Activated T-cell treated with anti-CD3 and anti-CD28 coated beads, Interleukin-2, amount 50 U/mL, for 24 hours (primary cell): ENCODE results near the gene MXD1.

Experiments used
- DNase-seq: peaks from one replicate; pipeline ENCODE4 v3.0.0-alpha.2; 2020
- H3K27ac Mint-ChIP-seq: 2 replicates; pipeline ENCODE4 v1.8.0; 2020; ENCODE audit warnings: mild to moderate bottlenecking, mixed read lengths
- H3K27me3 Mint-ChIP-seq: 2 replicates; pipeline ENCODE4 v1.8.0; 2020; ENCODE audit warnings: mixed read lengths
- H3K36me3 Mint-ChIP-seq: 2 replicates; pipeline ENCODE4 v1.8.0; 2020; ENCODE audit warnings: low read depth, mixed read lengths
- H3K4me1 Mint-ChIP-seq: 2 replicates; pipeline ENCODE4 v1.8.0; 2020; ENCODE audit warnings: low read depth, mixed read lengths
- H3K4me3 Mint-ChIP-seq: 2 replicates; pipeline ENCODE4 v1.8.0; 2020; ENCODE audit warnings: mild to moderate bottlenecking, moderate library complexity, mixed read lengths
- H3K9me3 Mint-ChIP-seq: 2 replicates; pipeline ENCODE4 v1.8.0; 2020; ENCODE audit warnings: mixed read lengths

The MXD1 gene

DNA sequence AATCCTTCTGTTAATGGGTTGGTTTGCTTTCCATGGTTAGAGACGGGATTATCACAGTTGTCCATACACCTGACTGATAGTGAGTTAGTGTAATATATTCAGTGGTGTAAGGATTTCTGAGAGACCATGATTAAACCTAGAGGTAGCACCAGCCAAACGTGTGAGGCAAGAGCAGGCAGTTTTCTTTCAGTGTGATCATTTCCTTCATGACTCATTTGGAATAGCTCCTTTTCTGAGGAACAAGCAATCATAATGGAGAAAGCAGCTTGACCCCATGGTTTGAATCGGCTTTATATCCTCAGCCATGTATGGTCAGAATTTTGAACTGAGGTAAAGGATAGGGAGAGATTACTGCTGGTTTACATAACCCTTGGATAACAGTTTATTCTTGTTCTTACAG is 2.9 kb downstream of the MXD1 start:
- Mint-ChIP-seq H3K27me3 (no peaks in the 10 kb centered on the region), H3K27ac (no peak overlapping the region), H3K4me1 (peaks cover 34% of the 10 kb centered on the region), H3K9me3 (no peaks in the 10 kb centered on the region), H3K4me3 (no peak overlapping the region), H3K36me3 (peaks cover 50% of the 10 kb centered on the region)
- no peak for DNase-seq

DNA sequence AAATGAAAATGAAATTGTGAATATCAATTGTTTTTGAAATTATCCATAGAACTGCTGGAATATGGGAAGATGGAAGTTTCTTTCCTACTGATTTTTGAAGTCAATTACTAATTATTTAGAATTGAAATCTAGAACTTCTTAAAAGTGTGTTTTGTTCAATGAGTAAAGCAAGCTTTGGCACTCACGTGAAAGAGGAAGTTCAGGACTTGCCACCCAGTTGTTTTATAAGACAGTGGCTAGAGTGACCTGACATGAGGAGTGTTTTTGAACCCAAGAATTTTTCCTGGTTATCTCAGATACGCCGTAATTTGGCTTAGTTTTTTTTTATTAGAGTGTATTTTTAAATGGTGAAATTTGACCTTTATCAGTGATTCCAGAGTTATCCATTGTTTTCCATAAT is 3.5 kb downstream of the MXD1 start:
- peaks cover 51% of the 10 kb centered on the region for H3K36me3 Mint-ChIP-seq
- H3K27me3 Mint-ChIP-seq = no peaks in the 10 kb centered on the region
- no peaks in the 10 kb centered on the region for H3K9me3 Mint-ChIP-seq
- peaks cover 34% of the 10 kb centered on the region for H3K4me1 Mint-ChIP-seq
- no peak overlapping the region for H3K4me3 Mint-ChIP-seq
- DNase-seq = no peak
- no peak overlapping the region for H3K27ac Mint-ChIP-seq

DNA sequence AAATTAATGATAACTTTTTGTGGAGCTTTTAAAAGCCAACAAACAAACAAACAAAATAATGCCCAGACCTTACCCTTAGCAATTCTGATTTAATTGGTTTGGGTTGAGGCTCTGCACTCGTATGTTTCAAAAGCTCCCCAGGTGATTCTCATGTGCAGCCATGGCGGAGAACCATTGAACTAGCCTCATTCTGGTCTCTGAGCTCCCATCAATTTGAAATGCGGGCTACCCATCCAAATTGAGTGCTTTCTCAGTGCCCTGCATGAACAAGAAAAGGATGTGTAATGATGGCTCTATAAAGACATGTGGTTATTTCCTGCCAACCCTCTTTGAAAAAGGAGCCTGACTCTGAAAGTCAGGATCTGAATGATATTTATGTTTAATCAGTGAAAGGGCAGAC is 8.2 kb downstream of the MXD1 start:
- Mint-ChIP-seq H3K27me3 (no peaks in the 10 kb centered on the region), H3K27ac (no peak overlapping the region), H3K4me1 (peaks cover 28% of the 10 kb centered on the region), H3K9me3 (no peaks in the 10 kb centered on the region), H3K36me3 (peaks cover 61% of the 10 kb centered on the region), H3K4me3 (no peak overlapping the region)
- DNase-seq = no peak

DNA sequence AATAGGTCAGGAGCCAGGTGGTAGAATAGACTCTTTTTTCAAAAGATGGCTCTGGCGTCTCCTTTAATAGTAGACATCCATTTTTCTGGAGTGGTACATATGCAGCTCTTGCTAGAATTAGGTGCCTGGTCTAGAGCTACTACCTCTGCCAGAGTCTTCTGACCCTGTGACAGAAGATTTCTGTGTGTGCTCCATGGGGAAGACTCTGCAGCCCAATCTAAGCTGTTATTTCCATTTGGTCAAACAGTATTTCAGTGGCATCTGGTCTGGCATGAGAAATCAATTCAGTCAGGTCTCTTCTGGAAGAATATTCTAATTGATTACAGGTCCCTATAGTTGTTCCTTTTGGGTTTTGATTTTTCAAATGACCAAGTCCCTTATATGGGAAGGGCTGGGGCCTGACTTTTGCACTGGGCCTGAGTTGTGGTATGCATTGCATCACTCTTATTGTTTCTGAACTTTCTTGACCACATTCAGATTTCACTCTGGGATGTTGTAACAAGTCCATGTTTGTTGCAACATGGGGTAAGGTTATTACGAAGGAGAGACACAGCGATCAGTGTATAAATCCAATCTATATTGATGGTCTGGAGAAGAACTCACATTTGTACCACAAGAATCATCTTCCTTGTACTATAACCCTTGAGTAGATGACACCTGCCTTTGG is 12.1 kb downstream of the MXD1 start:
- H3K9me3 Mint-ChIP-seq = no peaks in the 10 kb centered on the region
- peaks cover 50% of the 10 kb centered on the region for H3K36me3 Mint-ChIP-seq
- no peak overlapping the region for H3K4me3 Mint-ChIP-seq
- no peak overlapping the region for H3K27ac Mint-ChIP-seq
- no peak for DNase-seq
- peaks cover 34% of the 10 kb centered on the region for H3K4me1 Mint-ChIP-seq
- H3K27me3 Mint-ChIP-seq = no peaks in the 10 kb centered on the region

DNA sequence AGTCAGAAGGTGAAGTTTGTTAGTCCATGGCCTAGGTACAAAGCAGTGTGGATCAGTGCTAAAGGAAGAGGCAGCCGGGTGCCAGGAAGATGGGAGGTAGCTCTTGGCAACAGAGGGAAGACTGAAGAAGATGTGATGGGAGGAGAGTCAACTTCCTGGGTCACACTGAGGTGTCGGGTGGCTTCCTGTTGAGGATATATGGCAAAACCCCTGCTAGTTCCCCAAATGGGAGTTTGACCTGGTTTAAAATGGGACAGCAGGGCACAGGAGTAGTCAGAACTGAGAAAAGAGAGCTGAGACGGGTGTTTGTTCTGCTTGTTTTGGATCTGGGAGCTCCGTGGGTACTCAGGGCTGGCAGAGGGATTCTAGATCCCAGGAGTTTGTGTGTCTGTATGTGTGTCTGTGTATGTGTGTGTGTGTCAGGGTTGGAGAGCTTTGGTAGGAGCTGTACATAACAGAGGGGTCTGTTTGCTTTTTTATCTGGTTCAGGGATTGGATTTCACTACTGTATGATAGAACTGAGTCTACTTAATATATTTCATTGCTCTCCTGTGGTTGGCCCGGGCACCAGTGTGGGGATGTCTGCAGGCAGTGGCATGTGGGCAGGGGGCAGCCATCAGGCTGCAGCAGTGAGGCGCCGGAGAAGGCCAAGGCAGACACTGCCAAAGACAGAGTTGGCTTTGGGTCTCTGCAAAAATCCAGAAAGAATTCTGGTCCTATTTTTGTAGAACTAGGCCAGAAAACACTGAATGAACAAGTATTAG is 17.1 kb downstream of the MXD1 start:
- no peak for DNase-seq
- H3K27ac Mint-ChIP-seq = peak overlapping the region; percentile 88
- H3K4me3 Mint-ChIP-seq = no peak overlapping the region
- H3K36me3 Mint-ChIP-seq = peaks cover 43% of the 10 kb centered on the region
- H3K27me3 Mint-ChIP-seq = no peaks in the 10 kb centered on the region
- H3K4me1 Mint-ChIP-seq = peaks cover 36% of the 10 kb centered on the region
- H3K9me3 Mint-ChIP-seq = no peaks in the 10 kb centered on the region

DNA sequence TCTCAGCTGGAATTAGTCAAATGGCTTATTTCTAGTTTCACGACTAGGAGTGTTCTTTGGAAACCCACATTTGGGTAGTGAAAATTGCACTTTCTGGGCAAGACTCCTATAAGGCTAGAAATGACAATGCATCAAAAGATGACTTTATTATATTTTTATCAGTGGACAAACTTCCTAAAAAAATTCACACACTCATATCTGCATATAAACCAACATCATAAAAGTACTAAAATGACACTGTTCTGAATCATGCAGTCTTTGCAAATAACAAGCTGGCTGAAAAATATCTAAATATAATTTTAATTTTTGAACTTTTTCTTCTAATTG is 17.6 kb downstream of the MXD1 start:
- peaks cover 45% of the 10 kb centered on the region for H3K36me3 Mint-ChIP-seq
- no peak for DNase-seq
- H3K4me3 Mint-ChIP-seq = no peak overlapping the region
- peak overlapping the region; percentile 88 for H3K27ac Mint-ChIP-seq
- H3K4me1 Mint-ChIP-seq = peaks cover 32% of the 10 kb centered on the region
- no peaks in the 10 kb centered on the region for H3K9me3 Mint-ChIP-seq
- no peaks in the 10 kb centered on the region for H3K27me3 Mint-ChIP-seq

DNA sequence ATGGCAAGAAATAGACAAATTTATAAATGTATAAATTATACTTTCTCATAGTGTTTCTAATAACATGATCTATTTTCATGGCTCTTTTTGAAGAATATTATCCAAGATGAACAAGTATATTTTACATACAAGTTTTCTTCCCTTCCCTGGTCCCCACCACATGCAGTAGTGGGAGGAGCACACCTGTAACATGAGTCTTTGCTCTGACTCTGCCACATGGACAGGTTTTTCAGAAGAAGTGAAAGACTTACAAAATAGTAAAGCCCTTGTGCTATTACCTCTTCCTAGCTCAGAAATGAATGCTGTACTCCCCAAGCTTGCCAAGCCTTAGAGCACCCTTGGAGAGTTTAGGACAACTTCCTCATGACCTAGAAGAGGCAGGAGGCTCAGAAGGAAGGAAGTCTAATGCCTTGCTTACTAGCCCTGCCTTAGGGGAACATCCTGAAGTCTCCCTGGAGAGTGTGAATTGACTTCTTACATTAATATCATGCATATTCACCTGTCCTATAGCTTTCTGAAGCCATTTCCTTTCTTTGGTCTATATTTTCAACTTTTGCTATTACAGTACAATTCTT is 18.4 kb downstream of the MXD1 start:
- Mint-ChIP-seq H3K4me1 (peaks cover 32% of the 10 kb centered on the region), H3K36me3 (peaks cover 53% of the 10 kb centered on the region), H3K27ac (peak overlapping the region; percentile 27), H3K9me3 (no peaks in the 10 kb centered on the region), H3K4me3 (no peak overlapping the region), H3K27me3 (no peaks in the 10 kb centered on the region)
- DNase-seq = no peak

DNA sequence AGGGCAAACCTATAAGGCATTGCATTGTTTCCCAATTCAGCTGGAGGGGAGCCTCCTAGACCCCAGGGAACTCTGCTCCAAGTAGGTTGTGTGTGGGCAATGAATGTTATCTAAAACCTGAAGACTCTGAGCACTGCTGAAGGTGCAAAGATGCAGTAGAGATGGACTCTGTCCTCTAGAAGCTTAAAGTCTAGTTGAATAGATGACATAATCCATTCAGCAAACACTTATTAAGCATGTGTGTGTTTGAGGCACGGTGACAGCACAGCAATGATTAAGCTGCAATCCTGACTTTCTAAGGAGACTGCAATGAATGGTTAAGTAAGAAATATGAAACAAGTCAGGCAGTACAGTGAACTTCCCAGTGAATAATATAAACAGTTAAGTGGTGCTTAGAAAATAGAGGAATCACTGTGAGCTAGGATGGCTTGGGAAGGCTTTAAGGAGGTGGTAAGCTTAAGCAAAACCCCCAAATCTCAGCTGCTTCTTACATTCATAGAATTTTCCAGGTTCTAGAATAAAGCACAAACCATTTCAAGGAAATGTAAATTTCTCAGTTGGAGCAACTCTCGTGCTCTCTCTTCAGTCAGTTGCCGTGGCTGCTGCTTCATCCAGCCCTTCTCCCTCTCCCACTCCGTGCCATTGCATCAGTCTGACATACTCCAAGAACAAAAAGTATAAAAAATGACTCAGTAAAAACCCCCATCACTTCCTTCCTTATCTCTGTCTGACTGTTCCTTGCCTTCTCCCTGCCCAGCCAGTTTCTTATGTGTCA is 19.1 kb downstream of the MXD1 start:
- Mint-ChIP-seq H3K9me3 (no peaks in the 10 kb centered on the region), H3K27ac (peak overlapping the region; percentile 27), H3K4me3 (no peak overlapping the region), H3K4me1 (peaks cover 32% of the 10 kb centered on the region), H3K36me3 (peaks cover 56% of the 10 kb centered on the region), H3K27me3 (no peaks in the 10 kb centered on the region)
- DNase-seq = no peak

DNA sequence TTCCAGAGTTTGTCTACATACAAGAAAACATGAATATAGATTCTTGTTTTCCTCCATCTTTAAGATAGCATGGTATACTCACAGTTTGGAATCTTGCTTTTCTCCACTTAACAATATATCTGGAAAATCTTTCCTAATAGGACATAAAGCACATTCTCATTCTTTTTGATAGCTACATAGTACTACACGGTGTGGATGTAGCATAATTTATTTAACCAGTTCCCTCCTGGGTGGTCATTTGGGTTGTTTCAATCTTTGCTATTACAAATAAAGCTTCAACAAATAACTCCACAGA is 19.7 kb downstream of the MXD1 start:
- DNase-seq = no peak
- Mint-ChIP-seq H3K36me3 (peaks cover 57% of the 10 kb centered on the region), H3K9me3 (no peaks in the 10 kb centered on the region), H3K27ac (peak overlapping the region; percentile 27), H3K4me1 (peaks cover 32% of the 10 kb centered on the region), H3K27me3 (no peaks in the 10 kb centered on the region), H3K4me3 (no peak overlapping the region)

DNA sequence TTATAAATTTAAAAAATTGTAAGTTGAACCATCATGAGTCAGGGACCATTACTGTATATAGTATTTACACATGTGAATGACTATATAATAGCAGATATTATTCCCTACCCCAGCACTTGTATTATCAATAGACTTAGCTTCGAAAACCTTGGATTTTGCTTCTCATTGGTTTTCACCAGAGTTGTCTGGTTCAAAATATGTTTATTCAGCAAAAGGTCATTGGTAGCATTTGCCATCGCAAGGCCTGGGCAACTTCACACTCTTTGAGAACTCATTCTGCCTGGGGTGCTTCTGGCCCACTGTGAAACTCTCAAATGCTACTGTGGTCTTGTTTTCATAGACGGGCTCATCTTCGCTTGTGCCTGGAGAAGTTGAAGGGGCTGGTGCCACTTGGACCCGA is 20.1 kb downstream of the MXD1 start:
- no peaks in the 10 kb centered on the region for H3K27me3 Mint-ChIP-seq
- H3K4me3 Mint-ChIP-seq = no peak overlapping the region
- peaks cover 62% of the 10 kb centered on the region for H3K36me3 Mint-ChIP-seq

DNA sequence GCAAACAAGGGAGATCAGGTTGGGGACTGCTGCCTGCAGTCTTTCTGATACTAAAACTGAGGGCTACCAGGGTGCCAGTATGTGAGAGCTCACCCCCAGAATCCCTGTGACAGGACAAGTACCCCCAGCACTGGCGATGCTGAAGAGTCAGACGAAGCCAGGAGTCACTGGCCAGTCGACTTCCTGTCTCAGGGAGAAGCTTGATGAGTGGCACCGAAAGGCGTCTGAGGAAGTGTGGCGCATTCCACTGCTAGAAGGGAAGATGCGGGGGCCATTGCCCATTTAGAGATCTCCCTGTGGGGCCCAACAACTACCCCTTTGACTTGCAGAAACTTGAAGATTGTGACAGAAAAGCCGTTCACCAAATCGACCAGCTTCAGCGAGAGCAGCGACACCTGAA is 22.0 kb downstream of the MXD1 start:
- Mint-ChIP-seq H3K36me3 (peaks cover 71% of the 10 kb centered on the region), H3K27me3 (no peaks in the 10 kb centered on the region), H3K27ac (peak overlapping the region; percentile 35), H3K4me1 (peaks cover 26% of the 10 kb centered on the region), H3K4me3 (no peak overlapping the region), H3K9me3 (no peaks in the 10 kb centered on the region)
- DNase-seq = no peak

More for the DNA sequence above, 20.1 kb downstream of the MXD1 start:
- Mint-ChIP-seq H3K4me1 (peaks cover 32% of the 10 kb centered on the region), H3K9me3 (no peaks in the 10 kb centered on the region), H3K27ac (no peak overlapping the region)
- no peak for DNase-seq

DNA sequence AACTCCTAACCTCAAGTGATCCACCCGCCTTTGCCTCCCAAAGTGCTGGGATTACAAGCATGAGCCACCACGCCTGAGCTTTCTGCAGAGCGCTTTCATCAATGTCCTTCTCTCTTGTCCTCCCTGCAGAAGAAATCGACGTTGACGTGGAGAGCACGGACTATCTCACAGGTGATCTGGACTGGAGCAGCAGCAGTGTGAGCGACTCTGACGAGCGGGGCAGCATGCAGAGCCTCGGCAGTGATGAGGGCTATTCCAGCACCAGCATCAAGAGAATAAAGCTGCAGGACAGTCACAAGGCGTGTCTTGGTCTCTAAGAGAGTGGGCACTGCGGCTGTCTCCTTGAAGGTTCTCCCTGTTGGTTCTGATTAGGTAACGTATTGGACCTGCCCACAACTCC is 23.1 kb downstream of the MXD1 start:
- Mint-ChIP-seq H3K27me3 (no peaks in the 10 kb centered on the region), H3K4me1 (peaks cover 19% of the 10 kb centered on the region), H3K36me3 (peaks cover 78% of the 10 kb centered on the region), H3K9me3 (no peaks in the 10 kb centered on the region), H3K4me3 (no peak overlapping the region), H3K27ac (no peak overlapping the region)
- DNase-seq = no peak

DNA sequence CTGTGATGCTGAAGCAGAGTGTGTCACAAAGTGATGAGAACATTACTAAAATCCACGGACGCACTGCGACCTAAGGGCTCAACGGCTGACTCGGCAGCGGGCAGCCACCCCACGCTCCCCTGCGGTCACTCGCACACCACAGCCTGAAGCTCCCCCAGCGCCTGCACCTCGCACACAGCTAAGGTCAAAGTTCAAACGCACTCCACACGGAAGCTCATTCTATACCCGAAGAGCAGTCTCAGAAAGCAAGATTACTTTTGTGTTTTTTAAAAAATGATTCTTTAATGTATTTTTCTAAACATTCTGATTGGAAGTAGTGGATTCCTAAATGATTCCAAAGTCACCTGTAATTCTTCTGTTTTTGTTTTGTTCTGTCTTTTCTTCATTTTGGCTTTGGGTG is 24.8 kb downstream of the MXD1 start:
- H3K9me3 Mint-ChIP-seq = no peaks in the 10 kb centered on the region
- no peak for DNase-seq
- no peak overlapping the region for H3K4me3 Mint-ChIP-seq
- no peaks in the 10 kb centered on the region for H3K27me3 Mint-ChIP-seq
- peaks cover 16% of the 10 kb centered on the region for H3K4me1 Mint-ChIP-seq
- H3K27ac Mint-ChIP-seq = no peak overlapping the region
- peaks cover 84% of the 10 kb centered on the region for H3K36me3 Mint-ChIP-seq

DNA sequence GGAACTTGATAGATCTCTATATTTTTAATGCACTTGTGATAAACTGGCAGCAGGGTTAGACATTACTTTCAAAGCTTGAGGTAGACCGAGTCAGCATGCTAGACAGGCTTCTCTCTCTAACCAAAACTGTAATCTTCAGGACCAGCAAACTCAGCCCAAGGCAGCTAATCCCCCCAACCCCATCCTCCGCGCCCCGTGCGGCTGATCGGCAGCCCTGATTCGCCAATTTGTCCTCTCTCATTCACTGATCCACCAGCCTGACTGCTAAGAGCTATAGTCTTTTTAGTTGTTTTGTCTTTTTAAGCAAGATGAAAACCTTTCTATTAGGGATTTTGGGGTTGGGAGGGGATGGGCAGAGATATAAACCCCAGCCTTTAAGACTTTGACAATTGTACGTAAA is 25.8 kb downstream of the MXD1 start:
- no peak overlapping the region for H3K27ac Mint-ChIP-seq
- H3K27me3 Mint-ChIP-seq = no peaks in the 10 kb centered on the region

More for the DNA sequence above, 25.8 kb downstream of the MXD1 start:
- peaks cover 77% of the 10 kb centered on the region for H3K36me3 Mint-ChIP-seq
- peaks cover 23% of the 10 kb centered on the region for H3K4me1 Mint-ChIP-seq
- no peak for DNase-seq
- no peaks in the 10 kb centered on the region for H3K9me3 Mint-ChIP-seq
- H3K4me3 Mint-ChIP-seq = no peak overlapping the region
